ENCODE results near the gene UBE2S. TPM values are rescaled to one million over a fixed set of nuclear protein-coding genes. Genes with fewer than 3 reads are reported as not detected.
"Not testable (repeated sequence)": the region's sequence is repeated elsewhere in the genome, so short reads cannot be mapped to it uniquely, and the experiment has no call there.

The UBE2S gene
- polyA plus RNA-seq, 1 experiment, result 28.9 TPM

GRCh38 chr19:55418185-55418584, 10.6 kb upstream of the UBE2S start:
- Histone ChIP-seq H3K4me3 (ENCODE audit: low read depth, low read length) (no peak overlapping the region), H3K27ac (ENCODE audit: low read depth, low read length) (no peak overlapping the region), H3K27me3 (ENCODE audit: control insufficient read depth, insufficient read depth, low read length) (peaks cover 5% of the 10 kb centered on the region), H3K9me3 (ENCODE audit: control insufficient read depth, insufficient read depth, low read length) (peaks cover 6% of the 10 kb centered on the region; the same call in 1 of the 2 replicates)
- ChIA-PET CTCF (interaction anchor here (0.5 to 3.6 kb wide), 17 partner anchors 9 to 940 kb away, joined by 3 to 62 read pairs (median 8); partner anchors contain the start of genes PPP6R1 and ZNF865), POLR2A (interaction anchor here (1.8 to 2.3 kb wide), 2 partner anchors 11 to 86 kb away, joined by 3 to 11 read pairs; partner anchors contain the start of gene UBE2S)
- DNase-seq (ENCODE audit: low read depth, low spot score), result peak; percentile 73
- peak; percentile 82 for TF ChIP-seq CTCF (IDR thresholded peaks at IDR 0.05; ENCODE audit: low read depth, low read length)

DNA sequence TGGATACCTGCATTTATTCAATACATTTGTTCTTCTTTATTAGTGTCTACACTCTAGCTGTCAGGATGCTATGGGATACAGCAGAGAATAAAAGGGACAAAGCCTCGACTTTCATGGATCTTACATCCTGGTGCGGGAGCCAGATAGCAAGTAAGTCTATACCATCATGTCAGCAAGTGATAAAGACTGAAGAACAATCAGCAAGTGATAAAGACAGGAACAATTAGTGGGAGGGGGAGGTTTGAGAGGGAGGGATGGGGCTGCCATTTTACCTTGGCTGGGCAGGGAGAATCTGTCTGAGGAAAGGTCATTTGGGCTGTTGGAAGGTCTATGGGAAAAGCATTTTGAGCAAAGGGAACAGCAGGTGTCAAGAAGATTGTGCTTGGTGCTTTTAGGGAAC, 2.6 kb upstream of the UBE2S start:
- ChIA-PET CTCF (interaction anchor here (1.9 to 2.7 kb wide), 2 partner anchors 8 to 58 kb away, joined by 7 to 16 read pairs; no protein-coding TSS in a partner anchor), POLR2A (no interaction called here)
- no peak for DNase-seq (ENCODE audit: low read depth, low spot score)
- Histone ChIP-seq H3K9me3 (ENCODE audit: control insufficient read depth, insufficient read depth, low read length) (no peaks in the 10 kb centered on the region), H3K4me3 (ENCODE audit: low read depth, low read length) (no peak overlapping the region), H3K27me3 (ENCODE audit: control insufficient read depth, insufficient read depth, low read length) (no peaks in the 10 kb centered on the region), H3K27ac (ENCODE audit: low read depth, low read length) (no peak overlapping the region)
- TF ChIP-seq CTCF (IDR thresholded peaks at IDR 0.05; ENCODE audit: low read depth, low read length), result no peak

DNA sequence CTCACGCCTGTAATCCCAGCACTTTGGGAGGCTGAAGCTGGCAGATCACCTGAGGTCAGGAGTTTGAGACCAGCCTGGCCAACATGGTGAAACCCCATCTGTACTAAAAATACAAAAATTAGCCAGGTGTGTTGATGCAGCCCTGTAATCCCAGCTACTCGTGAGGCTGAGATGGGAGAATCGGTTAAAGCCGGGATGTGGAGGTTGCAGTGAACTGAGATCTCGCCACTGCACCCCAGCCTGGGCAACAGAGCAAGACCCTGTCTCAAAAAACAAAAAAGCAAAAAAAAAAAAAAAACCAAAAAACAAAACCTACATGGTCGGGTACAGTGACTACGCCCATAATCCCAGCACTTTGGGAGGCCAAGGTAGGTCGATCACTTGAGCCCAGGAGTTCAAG, 1.6 kb upstream of the UBE2S start:
- POLR2A ChIA-PET, result interaction anchor here (0.6 kb wide), 1 partner anchor 41 kb away, joined by 4 read pairs; no protein-coding TSS in a partner anchor
- not testable (repeated sequence) for H3K9me3 ChIP-seq (ENCODE audit: control insufficient read depth, insufficient read depth, low read length); H3K27me3 ChIP-seq (ENCODE audit: control insufficient read depth, insufficient read depth, low read length); H3K4me3 ChIP-seq (ENCODE audit: low read depth, low read length); DNase-seq (ENCODE audit: low read depth, low spot score); H3K27ac ChIP-seq (ENCODE audit: low read depth, low read length)
- CTCF ChIA-PET, result interaction anchor here (1.0 to 2.7 kb wide), 3 partner anchors 9 to 268 kb away, joined by 6 to 16 read pairs (median 7); no protein-coding TSS in a partner anchor

GRCh38 chr19:55408533-55408872, 915 bp upstream of the UBE2S start:
- H3K4me3 ChIP-seq (ENCODE audit: low read depth, low read length), result peak overlapping the region; percentile 61
- TF ChIP-seq CTCF (IDR thresholded peaks at IDR 0.05; ENCODE audit: low read depth, low read length), result no peak
- ChIA-PET CTCF (interaction anchor here (1.0 to 2.7 kb wide), 3 partner anchors 10 to 267 kb away, joined by 6 to 16 read pairs (median 7); no protein-coding TSS in a partner anchor), POLR2A (no interaction called here)
- H3K27ac ChIP-seq (ENCODE audit: low read depth, low read length), result peak overlapping the region; percentile 97
- DNase-seq (ENCODE audit: low read depth, low spot score), result no peak
- no peaks in the 10 kb centered on the region for H3K9me3 ChIP-seq (ENCODE audit: control insufficient read depth, insufficient read depth, low read length)
- no peaks in the 10 kb centered on the region for H3K27me3 ChIP-seq (ENCODE audit: control insufficient read depth, insufficient read depth, low read length)

DNA sequence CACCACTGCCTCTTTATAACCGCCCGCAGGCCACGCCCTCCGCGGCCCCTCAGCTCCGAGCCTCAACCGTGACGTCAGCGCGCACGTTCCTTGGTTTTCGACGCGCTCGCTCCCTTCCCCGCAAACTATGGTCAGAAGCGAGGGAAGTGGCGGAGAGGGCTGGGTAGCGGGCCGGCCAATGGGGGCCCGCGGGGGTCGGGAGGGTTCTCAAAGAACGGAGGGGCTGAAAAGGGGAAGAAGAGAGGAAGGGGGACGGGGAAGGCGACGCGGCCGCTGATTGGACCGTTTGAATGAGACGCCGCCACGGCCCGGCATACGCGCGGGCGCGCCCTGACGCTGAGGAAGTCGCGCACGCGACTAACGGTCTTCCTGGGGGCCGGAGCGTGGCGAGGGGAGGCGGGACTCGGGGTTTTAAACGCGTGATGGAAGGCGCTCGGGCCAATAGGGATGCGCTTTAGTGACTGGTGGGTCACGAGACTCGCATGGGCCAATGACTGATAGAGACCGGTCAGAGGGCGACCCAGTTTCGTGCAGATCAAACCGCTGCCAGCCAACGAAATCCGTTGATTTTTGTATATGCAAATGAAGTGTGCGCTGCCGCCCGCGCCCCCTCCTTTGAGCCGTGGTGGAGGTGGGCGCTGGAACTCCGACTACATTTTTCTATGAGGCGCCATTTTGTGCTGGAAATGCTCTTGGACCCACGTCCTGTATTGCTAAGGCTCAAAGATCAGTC, 378 bp upstream of the UBE2S start:
- POLR2A ChIA-PET, result interaction anchor here (0.5 to 5.3 kb wide), 34 partner anchors 10 to 245 kb away, joined by 3 to 93 read pairs (median 6); partner anchors contain the start of genes FIZ1, GARIN5B, HSPBP1 and ISOC2
- Histone ChIP-seq H3K4me3 (ENCODE audit: low read depth, low read length) (peak overlapping the region; percentile 83), H3K9me3 (ENCODE audit: control insufficient read depth, insufficient read depth, low read length) (no peaks in the 10 kb centered on the region), H3K27me3 (ENCODE audit: control insufficient read depth, insufficient read depth, low read length) (no peaks in the 10 kb centered on the region), H3K27ac (ENCODE audit: low read depth, low read length) (peak overlapping the region; percentile 100)
- DNase-seq (ENCODE audit: low read depth, low spot score), result peak; percentile 99
- TF ChIP-seq CTCF (IDR thresholded peaks at IDR 0.05; ENCODE audit: low read depth, low read length), result no peak
- CTCF ChIA-PET, result interaction anchor here (1.0 to 2.7 kb wide), 4 partner anchors 10 to 267 kb away, joined by 3 to 16 read pairs (median 6); no protein-coding TSS in a partner anchor
